Gastrocnemius medialis (tissue), 4 donors: Measurements from ENCODE around the gene L3MBTL2. TPM values are rescaled to one million over a fixed set of nuclear protein-coding genes. Genes with fewer than 3 reads are reported as not detected.

ENCODE experiments used
- ATAC-seq, 2 donors: fragments of 150-250 bp; one replicate each; pipeline ENCODE4 v1.9.1; 2016
- DNase-seq, 2 donors: peaks; one replicate each; pipeline ENCODE4 v3.0.0-alpha.2; 2019
- H3K27ac ChIP-seq, 4 donors: fragments of 200-600 bp; sonication (generic); 1 replicate in 1 of 4; 2 replicates in 3 of 4; pipeline ENCODE4 v1.5.1; 2016 to 2018; ENCODE audit warnings: mild to moderate bottlenecking in 2 of 4, moderate library complexity in 1 of 4
- H3K27me3 ChIP-seq, 3 donors: fragments of 200-600 bp; sonication (generic) in 2 of 3; 1 replicate in 1 of 3; 2 replicates in 2 of 3; pipeline versions ENCODE4 v1.5.1 to v1.6.0; 2016 to 2019; ENCODE audit warnings: mild to moderate bottlenecking in 1 of 3, moderate library complexity in 1 of 3
- H3K36me3 ChIP-seq, 2 donors: fragments of 200-600 bp; sonication (generic) in 1 of 2; one replicate each; pipeline ENCODE4 v1.5.1; 2017 to 2018
- H3K4me1 ChIP-seq, 2 donors: fragments of 200-600 bp; sonication (generic) in 1 of 2; one replicate each; pipeline ENCODE4 v1.5.1; 2016 to 2017; ENCODE audit warnings: mild to moderate bottlenecking in 2 of 2
- H3K4me3 ChIP-seq, 4 donors: fragments of 200-600 bp; sonication (generic) in 3 of 4; 1 replicate in 1 of 4; 2 replicates in 3 of 4; pipeline ENCODE4 v1.5.1; 2016 to 2019; ENCODE audit warnings: mild to moderate bottlenecking in 2 of 4
- H3K9me3 ChIP-seq, 3 donors: fragments of 200-600 bp; sonication (generic) in 2 of 3; 1 replicate in 1 of 3; 2 replicates in 2 of 3; pipeline ENCODE4 v1.5.1; 2016 to 2019
- POLR2A ChIP-seq, 2 donors: fragments of 450-650 bp; IDR thresholded peaks; one replicate each; pipeline ENCODE4 v1.6.1; 2017; ENCODE audit warnings: antibody characterized with exemption in 2 of 2, mild to moderate bottlenecking in 2 of 2, moderate library complexity in 2 of 2
- in situ Hi-C, 4 donors: fragments of 200-750 bp; cut with MboI; loops; one replicate each; pipeline versions ENCODE4 v1.15.0 to v1.8.0; 2017; ENCODE audit warnings: low sequenced_read_pairs in 4 of 4
- intact Hi-C: fragments of 100-400 bp; cut with DNase I; formaldehyde crosslinking; loops from one replicate; pipeline ENCODE4 v1.15.1; 2023; ENCODE audit warnings: low total_unique reads
- total RNA-seq, 4 donors: library from RNA; depleted of rRNA; stranded (reverse); fragments of >200 nt; gene quantifications; one replicate each; pipeline versions ENCODE4 v1.1.0 to v1.2.3, GENCODE V29; 2016
- TF ChIP-seq, protein P1 (sequence below), 5 experiments: fragments of 450-650 bp in 3 of 5; fragments of 200-600 bp in 2 of 5; sonication (generic) in 2 of 5; IDR thresholded peaks in 4 of 5; conservative IDR thresholded peaks in 1 of 5; 1 replicate in 4 of 5; 2 replicates in 1 of 5; pipeline ENCODE4 v1.5.1; 2016 to 2019; ENCODE audit warnings: antibody characterized with exemption in 5 of 5, mild to moderate bottlenecking in 3 of 5, moderate library complexity in 3 of 5

The L3MBTL2 gene
- total RNA-seq, 4 donors from 2014 or later: 4.8 to 14.4 (median 12.4) TPM

DNA sequence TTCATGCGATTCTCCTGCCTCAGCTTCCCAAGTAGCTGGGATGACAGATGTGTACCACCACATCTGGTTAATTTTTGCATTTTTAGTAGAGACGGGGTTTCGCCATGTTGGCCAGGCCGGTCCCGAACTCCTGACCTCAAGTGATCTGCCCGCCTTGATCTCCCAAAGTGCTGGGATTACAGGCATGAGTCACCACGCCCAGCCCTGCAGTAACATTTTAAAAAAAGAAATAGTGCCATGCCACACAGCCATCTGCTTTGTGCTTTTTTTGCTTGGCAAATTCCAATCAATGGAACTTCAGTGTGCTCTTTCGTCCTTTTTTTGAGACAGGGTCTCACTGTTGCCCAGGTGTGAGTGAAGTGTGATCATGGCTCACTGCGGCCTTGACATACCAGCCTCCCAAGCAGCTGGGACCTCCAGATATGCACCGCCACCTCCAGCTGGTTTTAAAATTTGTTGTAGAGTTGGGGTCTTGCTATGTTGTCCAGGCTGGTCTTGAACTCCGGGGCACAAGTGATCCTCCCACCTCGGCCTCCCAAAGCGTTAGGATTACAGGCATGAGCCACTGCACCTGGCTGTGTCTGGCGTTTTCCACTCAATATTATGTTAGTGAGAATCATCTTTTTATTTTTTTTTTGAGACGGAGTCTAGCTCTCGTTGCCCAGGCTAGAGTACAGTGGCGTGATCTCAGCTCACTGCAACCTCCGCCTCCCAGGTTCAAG, 37.4 kb downstream of the L3MBTL2 start:
- in situ Hi-C loops (no loop called here), intact Hi-C loops (no loop called here)
- DNase-seq (no peak), ATAC-seq (no peak)
- no peak overlapping the region for H3K27ac ChIP-seq
- peaks cover 0 to under 1% of the 10 kb centered on the region in 2 donors for H3K4me1 ChIP-seq
- no peak for TF ChIP-seq POLR2A (IDR thresholded peaks at IDR 0.05)
- TF ChIP-seq, protein P1, sequence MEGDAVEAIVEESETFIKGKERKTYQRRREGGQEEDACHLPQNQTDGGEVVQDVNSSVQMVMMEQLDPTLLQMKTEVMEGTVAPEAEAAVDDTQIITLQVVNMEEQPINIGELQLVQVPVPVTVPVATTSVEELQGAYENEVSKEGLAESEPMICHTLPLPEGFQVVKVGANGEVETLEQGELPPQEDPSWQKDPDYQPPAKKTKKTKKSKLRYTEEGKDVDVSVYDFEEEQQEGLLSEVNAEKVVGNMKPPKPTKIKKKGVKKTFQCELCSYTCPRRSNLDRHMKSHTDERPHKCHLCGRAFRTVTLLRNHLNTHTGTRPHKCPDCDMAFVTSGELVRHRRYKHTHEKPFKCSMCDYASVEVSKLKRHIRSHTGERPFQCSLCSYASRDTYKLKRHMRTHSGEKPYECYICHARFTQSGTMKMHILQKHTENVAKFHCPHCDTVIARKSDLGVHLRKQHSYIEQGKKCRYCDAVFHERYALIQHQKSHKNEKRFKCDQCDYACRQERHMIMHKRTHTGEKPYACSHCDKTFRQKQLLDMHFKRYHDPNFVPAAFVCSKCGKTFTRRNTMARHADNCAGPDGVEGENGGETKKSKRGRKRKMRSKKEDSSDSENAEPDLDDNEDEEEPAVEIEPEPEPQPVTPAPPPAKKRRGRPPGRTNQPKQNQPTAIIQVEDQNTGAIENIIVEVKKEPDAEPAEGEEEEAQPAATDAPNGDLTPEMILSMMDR (IDR thresholded peaks at IDR 0.05 in 4 of 5, conservative IDR thresholded peaks at IDR 0.05 in 1 of 5): no peak
- no peaks in the 10 kb centered on the region for H3K27me3 ChIP-seq
- no peak overlapping the region for H3K4me3 ChIP-seq
- no peaks in the 10 kb centered on the region for H3K9me3 ChIP-seq
- peaks cover 0 to 6% of the 10 kb centered on the region in 2 donors for H3K36me3 ChIP-seq

DNA sequence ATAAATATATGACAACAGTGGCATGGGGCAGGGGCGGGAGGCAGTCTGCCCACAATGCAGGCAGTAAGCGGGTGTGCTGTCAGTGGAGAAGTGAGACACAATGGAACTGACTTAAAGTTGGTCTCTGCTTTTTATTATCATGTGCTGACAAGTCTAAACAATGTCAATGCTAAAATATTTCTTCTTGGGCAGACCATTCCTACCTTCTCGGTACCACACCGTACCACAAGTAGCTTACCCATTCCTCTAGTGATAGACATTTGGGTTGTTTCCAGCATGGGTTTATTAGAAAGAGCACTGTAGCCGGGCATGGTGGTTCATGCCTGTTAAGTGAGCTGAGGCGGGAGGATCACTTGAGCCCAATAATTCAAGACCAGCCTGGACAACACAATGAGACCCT, 38.2 kb downstream of the L3MBTL2 start:
- H3K36me3 ChIP-seq: peaks cover 0 to 9% of the 10 kb centered on the region in 2 donors

DNA sequence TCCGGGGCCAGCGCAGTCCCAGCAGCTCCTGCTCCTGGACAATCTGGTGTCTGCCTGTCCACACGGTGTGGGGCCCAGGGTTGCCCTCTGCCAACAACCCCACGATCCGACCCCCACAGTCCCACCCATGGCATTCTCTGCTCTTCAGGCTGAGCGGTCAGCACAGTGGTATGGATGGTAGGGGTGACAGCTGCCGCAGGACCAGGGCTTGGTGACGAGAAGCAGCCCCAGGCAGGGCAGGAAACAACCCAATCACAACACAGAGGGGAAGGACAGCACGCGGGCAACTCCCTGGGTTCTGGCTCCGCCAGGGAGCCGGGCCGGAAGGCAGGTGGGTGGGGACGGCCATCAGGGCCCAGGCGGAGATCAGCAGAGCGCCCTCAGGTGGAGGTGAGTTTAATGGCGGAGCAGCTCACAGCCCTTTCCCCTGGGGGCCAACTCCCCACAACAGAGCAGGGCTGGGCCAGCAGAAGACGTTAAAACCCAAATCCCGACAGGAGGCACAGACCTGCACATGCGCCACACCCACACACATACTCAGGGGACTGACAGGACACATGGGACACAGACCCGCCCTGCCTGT, 40.9 kb downstream of the L3MBTL2 start:
- no peak for ATAC-seq

More for the DNA sequence above, 38.2 kb downstream of the L3MBTL2 start:
- no peaks in the 10 kb centered on the region for H3K27me3 ChIP-seq
- no peak for DNase-seq
- no peak overlapping the region for H3K27ac ChIP-seq
- H3K4me1 ChIP-seq: no peaks in the 10 kb centered on the region
- ATAC-seq: no peak
- H3K4me3 ChIP-seq: no peak overlapping the region
- H3K9me3 ChIP-seq: no peaks in the 10 kb centered on the region
- TF ChIP-seq, protein P1 (IDR thresholded peaks at IDR 0.05 in 4 of 5, conservative IDR thresholded peaks at IDR 0.05 in 1 of 5): no peak
- no peak for TF ChIP-seq POLR2A (IDR thresholded peaks at IDR 0.05)
- in situ Hi-C loops (no loop called here), intact Hi-C loops (no loop called here)

DNA sequence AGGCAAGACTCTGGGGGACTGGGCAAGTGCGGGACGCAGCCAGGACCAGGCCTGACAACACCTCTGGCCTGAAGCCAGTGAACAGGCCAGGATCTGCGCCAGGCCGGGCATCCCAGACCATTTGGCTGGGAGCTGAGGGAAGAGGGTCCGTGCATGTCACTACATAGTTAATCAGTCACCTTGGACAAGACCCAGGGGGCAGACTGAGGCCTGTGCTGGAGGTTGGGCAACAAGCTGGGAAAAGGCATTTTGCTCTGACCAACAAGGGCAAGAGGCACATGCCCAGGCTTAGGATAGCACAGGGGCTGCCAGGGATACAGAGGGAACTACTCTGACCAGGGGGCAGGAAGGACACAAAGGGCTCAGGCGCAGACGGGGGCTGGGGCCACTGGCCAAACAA, 42.6 kb downstream of the L3MBTL2 start:
- in situ Hi-C loops (no loop called here), intact Hi-C loops (no loop called here)
- H3K9me3 ChIP-seq: no peaks in the 10 kb centered on the region
- no peaks in the 10 kb centered on the region for H3K4me1 ChIP-seq
- H3K4me3 ChIP-seq: no peak overlapping the region
- ATAC-seq (no peak), DNase-seq (no peak)
- peaks cover 0 to 50% of the 10 kb centered on the region in 2 donors for H3K36me3 ChIP-seq
- no peaks in the 10 kb centered on the region for H3K27me3 ChIP-seq
- no peak overlapping the region for H3K27ac ChIP-seq
- TF ChIP-seq POLR2A (IDR thresholded peaks at IDR 0.05): no peak
- TF ChIP-seq, protein P1 (IDR thresholded peaks at IDR 0.05 in 4 of 5, conservative IDR thresholded peaks at IDR 0.05 in 1 of 5): no peak

More for the DNA sequence above, 40.9 kb downstream of the L3MBTL2 start:
- intact Hi-C loops (no loop called here), in situ Hi-C loops (no loop called here)
- Histone ChIP-seq H3K9me3 (no peaks in the 10 kb centered on the region), H3K36me3 (peaks cover 0 to 35% of the 10 kb centered on the region in 2 donors), H3K27me3 (no peaks in the 10 kb centered on the region), H3K27ac (no peak overlapping the region), H3K4me3 (no peak overlapping the region), H3K4me1 (no peaks in the 10 kb centered on the region)
- DNase-seq: no peak
- no peak for TF ChIP-seq POLR2A (IDR thresholded peaks at IDR 0.05)
- TF ChIP-seq, protein P1 (IDR thresholded peaks at IDR 0.05 in 4 of 5, conservative IDR thresholded peaks at IDR 0.05 in 1 of 5): no peak
